ENCODE results near the gene AKR1E2. TPM values are rescaled to one million over a fixed set of nuclear protein-coding genes. Genes with fewer than 3 reads are reported as not detected.

The AKR1E2 gene
- total RNA-seq, 3 donors from 2014 or later (not counting 1 experiment from before 2014, with no cell fraction given): 0.56 to 4.0 (median 3.7) TPM

- Histone ChIP-seq H3K4me1 (ENCODE audit: control insufficient read depth, insufficient read depth, low read length) (no peaks in the 10 kb centered on the region), H3K27ac (ENCODE audit: low read length) (no peak overlapping the region), H3K4me3 (ENCODE audit: low read length) (no peak overlapping the region), H3K27me3 (ENCODE audit: control insufficient read depth, insufficient read depth, low read length) (no peaks in the 10 kb centered on the region), H3K9me3 (ENCODE audit: control insufficient read depth, insufficient read depth, low read length) (no peaks in the 10 kb centered on the region), H3K36me3 (ENCODE audit: control insufficient read depth, insufficient read depth, low read length) (no peaks in the 10 kb centered on the region)
- TF ChIP-seq CTCF (IDR thresholded peaks at IDR 0.05): no peak
- peaks cover 6 to 28% of the 10 kb centered on the region in 2 donors for H3K27me3 Mint-ChIP-seq (ENCODE audit: low read depth in 2 of 2)
- H3K36me3 Mint-ChIP-seq: no peaks in the 10 kb centered on the region
- no peak overlapping the region for H3K4me3 Mint-ChIP-seq
- DNase-seq: no peak
- H3K9me3 Mint-ChIP-seq: no peaks in the 10 kb centered on the region
- no peak overlapping the region for H3K27ac Mint-ChIP-seq
- WGBS (ENCODE audit: insufficient coverage): 64% methylated on average over 2 of the region's 2 CpGs
- ATAC-seq: no peak
- intact Hi-C loops (cut with micrococcal nuclease): no loop called here
- no peaks in the 10 kb centered on the region for H3K4me1 Mint-ChIP-seq
Measured at GRCh38 chr10:4780091-4780490, 45.9 kb upstream of the AKR1E2 start.

- intact Hi-C loops (cut with micrococcal nuclease): no loop called here
Measured at GRCh38 chr10:4780782-4781181, 45.2 kb upstream of the AKR1E2 start.

GRCh38 chr10:4781955-4782354 lies 44.1 kb upstream of the AKR1E2 start:
- Histone ChIP-seq H3K27me3 (ENCODE audit: control insufficient read depth, insufficient read depth, low read length) (peaks cover 2% of the 10 kb centered on the region), H3K27ac (ENCODE audit: low read length) (no peak overlapping the region), H3K4me3 (ENCODE audit: low read length) (no peak overlapping the region), H3K9me3 (ENCODE audit: control insufficient read depth, insufficient read depth, low read length) (no peaks in the 10 kb centered on the region), H3K36me3 (ENCODE audit: control insufficient read depth, insufficient read depth, low read length) (no peaks in the 10 kb centered on the region), H3K4me1 (ENCODE audit: control insufficient read depth, insufficient read depth, low read length) (no peaks in the 10 kb centered on the region)
- no peak for TF ChIP-seq CTCF (IDR thresholded peaks at IDR 0.05)
- no peaks in the 10 kb centered on the region for H3K4me1 Mint-ChIP-seq
- H3K27ac Mint-ChIP-seq: no peak overlapping the region
- 65% methylated on average over 3 of the region's 3 CpGs for WGBS (ENCODE audit: insufficient coverage)
- H3K36me3 Mint-ChIP-seq: no peaks in the 10 kb centered on the region
- DNase-seq (no peak), ATAC-seq (no peak)
- peaks cover 16 to 34% of the 10 kb centered on the region in 2 donors for H3K27me3 Mint-ChIP-seq (ENCODE audit: low read depth in 2 of 2)
- intact Hi-C loops (cut with micrococcal nuclease): no loop called here
- H3K4me3 Mint-ChIP-seq: no peak overlapping the region
- H3K9me3 Mint-ChIP-seq: no peaks in the 10 kb centered on the region

More at GRCh38 chr10:4780782-4781181, 45.2 kb upstream of the AKR1E2 start:
- no peak overlapping the region for H3K4me3 ChIP-seq (ENCODE audit: low read length)
- Mint-ChIP-seq H3K9me3 (no peaks in the 10 kb centered on the region), H3K4me3 (no peak overlapping the region), H3K36me3 (no peaks in the 10 kb centered on the region), H3K4me1 (no peaks in the 10 kb centered on the region), H3K27me3 (ENCODE audit: low read depth in 2 of 2) (peaks cover 10 to 32% of the 10 kb centered on the region in 2 donors), H3K27ac (no peak overlapping the region)
- H3K36me3 ChIP-seq (ENCODE audit: control insufficient read depth, insufficient read depth, low read length): no peaks in the 10 kb centered on the region
- no peak overlapping the region for H3K27ac ChIP-seq (ENCODE audit: low read length)
- H3K9me3 ChIP-seq (ENCODE audit: control insufficient read depth, insufficient read depth, low read length): no peaks in the 10 kb centered on the region
- ATAC-seq (no peak), DNase-seq (no peak)
- no peak for TF ChIP-seq CTCF (IDR thresholded peaks at IDR 0.05)
- no peaks in the 10 kb centered on the region for H3K27me3 ChIP-seq (ENCODE audit: control insufficient read depth, insufficient read depth, low read length)
- no peaks in the 10 kb centered on the region for H3K4me1 ChIP-seq (ENCODE audit: control insufficient read depth, insufficient read depth, low read length)
- WGBS (ENCODE audit: insufficient coverage): 95% methylated on average over 6 of the region's 6 CpGs

GRCh38 chr10:4784667-4785333 lies 41.2 kb upstream of the AKR1E2 start:
- Histone ChIP-seq H3K9me3 (ENCODE audit: control insufficient read depth, insufficient read depth, low read length) (no peaks in the 10 kb centered on the region), H3K27ac (ENCODE audit: low read length) (no peak overlapping the region), H3K27me3 (ENCODE audit: control insufficient read depth, insufficient read depth, low read length) (peaks cover 3% of the 10 kb centered on the region), H3K4me1 (ENCODE audit: control insufficient read depth, insufficient read depth, low read length) (no peaks in the 10 kb centered on the region), H3K36me3 (ENCODE audit: control insufficient read depth, insufficient read depth, low read length) (no peaks in the 10 kb centered on the region), H3K4me3 (ENCODE audit: low read length) (no peak overlapping the region)
- ATAC-seq (no peak), DNase-seq (no peak)
- 39% methylated on average over 7 of the region's 8 CpGs for WGBS (ENCODE audit: insufficient coverage)
- no peaks in the 10 kb centered on the region for H3K36me3 Mint-ChIP-seq
- no peak overlapping the region for H3K4me3 Mint-ChIP-seq
- H3K9me3 Mint-ChIP-seq: no peaks in the 10 kb centered on the region
- intact Hi-C loops (cut with micrococcal nuclease): no loop called here
- H3K27me3 Mint-ChIP-seq (ENCODE audit: low read depth in 2 of 2): peaks cover 16 to 36% of the 10 kb centered on the region in 2 donors
- TF ChIP-seq CTCF (IDR thresholded peaks at IDR 0.05): no peak
- no peak overlapping the region for H3K27ac Mint-ChIP-seq
- H3K4me1 Mint-ChIP-seq: no peaks in the 10 kb centered on the region
